BJ (cell line): ENCODE results near the gene CEP112. TPM values are rescaled to one million over a fixed set of nuclear protein-coding genes. Genes with fewer than 3 reads are reported as not detected.

Experiments used
- CTCF ChIA-PET: fragments of 350-600 bp; formaldehyde crosslinking; extraction: SDS; loops from one replicate; lab custom pipeline; 2021; ENCODE audit warnings: antibody characterized with exemption, inconsistent platforms; lab: Yijun Ruan, JAX
- POLR2A ChIA-PET: fragments of 300-600 bp; sonication (Branson Sonifier 250); formaldehyde crosslinking; extraction: SDS; loops from one replicate; lab custom pipeline; 2021; ENCODE audit warnings: antibody characterized with exemption; lab: Charles Lee
- DNase-seq: peaks from one replicate; pipeline ENCODE4 v3.0.0-alpha.2; 2011; ENCODE audit warnings: low read depth
- H3K27me3 ChIP-seq: 2 replicates; pipeline ENCODE4 v1.6.0; 2011; ENCODE audit warnings: low read length; ENCODE audit not compliant: control insufficient read depth, insufficient read depth
- H3K36me3 ChIP-seq: 2 replicates; pipeline ENCODE4 v1.5.1; 2011; ENCODE audit warnings: low read length; ENCODE audit not compliant: control insufficient read depth, insufficient read depth
- H3K4me3 ChIP-seq: 2 replicates; pipeline ENCODE4 v1.5.1; 2011; ENCODE audit warnings: low read depth, mild to moderate bottlenecking, control low read depth, low read length
- polyA plus RNA-seq: library from polyadenylated mRNA; depleted of rRNA; stranded (reverse); fragments of >200 nt; gene quantifications from 2 replicates; pipeline ENCODE4 v1.2.3, GENCODE V29; 2011
- TF ChIP-seq, protein P1 (sequence below): IDR thresholded peaks from 2 replicates; pipeline ENCODE4 v1.5.1; 2011; ENCODE audit warnings: low read depth, mild to moderate bottlenecking, control low read depth, inconsistent platforms, low read length, moderate library complexity; ENCODE audit not compliant: insufficient read depth

CEP112 gene
- polyA plus RNA-seq, 1 experiment, result 3.3 TPM

GRCh38 chr17:65973237-65973636 is 218.7 kb downstream of the CEP112 start:
- CTCF ChIA-PET, result no interaction called here
- Histone ChIP-seq H3K4me3 (no peak overlapping the region), H3K36me3 (no peaks in the 10 kb centered on the region), H3K27me3 (no peaks in the 10 kb centered on the region)
- no peak for DNase-seq
- TF ChIP-seq, protein P1, sequence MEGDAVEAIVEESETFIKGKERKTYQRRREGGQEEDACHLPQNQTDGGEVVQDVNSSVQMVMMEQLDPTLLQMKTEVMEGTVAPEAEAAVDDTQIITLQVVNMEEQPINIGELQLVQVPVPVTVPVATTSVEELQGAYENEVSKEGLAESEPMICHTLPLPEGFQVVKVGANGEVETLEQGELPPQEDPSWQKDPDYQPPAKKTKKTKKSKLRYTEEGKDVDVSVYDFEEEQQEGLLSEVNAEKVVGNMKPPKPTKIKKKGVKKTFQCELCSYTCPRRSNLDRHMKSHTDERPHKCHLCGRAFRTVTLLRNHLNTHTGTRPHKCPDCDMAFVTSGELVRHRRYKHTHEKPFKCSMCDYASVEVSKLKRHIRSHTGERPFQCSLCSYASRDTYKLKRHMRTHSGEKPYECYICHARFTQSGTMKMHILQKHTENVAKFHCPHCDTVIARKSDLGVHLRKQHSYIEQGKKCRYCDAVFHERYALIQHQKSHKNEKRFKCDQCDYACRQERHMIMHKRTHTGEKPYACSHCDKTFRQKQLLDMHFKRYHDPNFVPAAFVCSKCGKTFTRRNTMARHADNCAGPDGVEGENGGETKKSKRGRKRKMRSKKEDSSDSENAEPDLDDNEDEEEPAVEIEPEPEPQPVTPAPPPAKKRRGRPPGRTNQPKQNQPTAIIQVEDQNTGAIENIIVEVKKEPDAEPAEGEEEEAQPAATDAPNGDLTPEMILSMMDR, result no peak
- POLR2A ChIA-PET, result no interaction called here

DNA sequence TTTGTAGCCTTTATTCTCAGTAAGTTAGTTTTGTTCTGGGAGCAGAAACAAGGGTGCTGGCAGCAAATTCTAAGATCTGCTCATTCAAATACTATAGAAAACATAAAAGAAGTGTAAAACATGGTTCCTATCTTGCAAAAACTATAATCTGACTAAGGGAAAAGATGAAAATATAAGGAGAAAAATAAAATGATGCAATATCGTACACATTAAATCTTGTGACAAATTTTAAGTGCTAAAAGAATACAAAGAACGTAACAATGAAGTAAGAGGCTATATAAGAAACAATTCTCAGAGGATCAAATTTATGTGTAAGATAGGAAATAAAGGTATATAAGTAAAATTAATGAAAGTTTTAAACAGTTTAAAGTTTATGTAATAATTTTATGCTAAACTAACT is 224.6 kb downstream of the CEP112 start:
- ChIA-PET POLR2A (no interaction called here), CTCF (no interaction called here)
- Histone ChIP-seq H3K27me3 (no peaks in the 10 kb centered on the region), H3K4me3 (no peak overlapping the region), H3K36me3 (no peaks in the 10 kb centered on the region)
- TF ChIP-seq, protein P1, result no peak
- no peak for DNase-seq

GRCh38 chr17:65966072-65966695 is 225.7 kb downstream of the CEP112 start:
- TF ChIP-seq, protein P1, result no peak
- CTCF ChIA-PET, result interaction anchor here (0.7 to 0.8 kb wide), 2 partner anchors 67 to 1660 kb away, joined by 3 read pairs; no protein-coding TSS in a partner anchor
- DNase-seq, result no peak
- H3K36me3 ChIP-seq, result no peaks in the 10 kb centered on the region
- H3K27me3 ChIP-seq, result no peaks in the 10 kb centered on the region
- H3K4me3 ChIP-seq, result no peak overlapping the region
- POLR2A ChIA-PET, result interaction anchor here (0.7 kb wide), 1 partner anchor 41 kb away, joined by 4 read pairs; no protein-coding TSS in a partner anchor

DNA sequence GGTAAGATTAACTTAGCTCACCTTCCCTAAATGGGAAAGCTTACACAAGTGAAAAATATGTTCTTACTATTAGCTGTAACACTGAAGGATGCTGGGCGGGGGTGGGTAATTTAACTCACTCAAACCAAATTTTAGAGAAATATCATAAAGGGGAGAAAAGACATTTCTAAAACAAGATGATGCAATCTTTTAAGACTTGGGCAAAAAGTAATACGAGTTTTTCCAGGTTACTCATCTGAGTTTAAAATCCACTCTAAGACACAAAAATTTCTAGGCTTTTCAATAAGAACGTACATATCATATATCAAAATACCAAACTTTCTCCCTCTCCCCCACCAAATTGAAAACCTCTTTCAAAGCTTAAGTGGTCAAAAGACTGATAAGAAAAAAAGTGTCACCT is 228.8 kb downstream of the CEP112 start:
- H3K27me3 ChIP-seq, result no peaks in the 10 kb centered on the region
- no peak for DNase-seq
- H3K4me3 ChIP-seq, result no peak overlapping the region
- TF ChIP-seq, protein P1, result no peak
- CTCF ChIA-PET, result interaction anchor here (0.6 kb wide), 1 partner anchor 47 kb away, joined by 3 read pairs; no protein-coding TSS in a partner anchor
- POLR2A ChIA-PET, result no interaction called here
- no peaks in the 10 kb centered on the region for H3K36me3 ChIP-seq

- H3K4me3 ChIP-seq, result no peak overlapping the region
- no peak for DNase-seq
- no peaks in the 10 kb centered on the region for H3K27me3 ChIP-seq
- no peaks in the 10 kb centered on the region for H3K36me3 ChIP-seq
- ChIA-PET CTCF (interaction anchor here (1.7 kb wide), 1 partner anchor 728 kb away, joined by 3 read pairs; no protein-coding TSS in a partner anchor), POLR2A (no interaction called here)
- TF ChIP-seq, protein P1, result no peak
Measured at GRCh38 chr17:65959630-65960029, 232.3 kb downstream of the CEP112 start.
